WTC11 (cell line): ENCODE data around the gene LY6G6F. TPM values are rescaled to one million over a fixed set of nuclear protein-coding genes. Genes with fewer than 3 reads are reported as not detected.

Source experiments
- AR ChIP-seq: fragments of 250-450 bp; sonication (Bioruptor Pico); IDR thresholded peaks from 2 replicates; pipeline ENCODE4 v1.9.0; 2021; ENCODE audit warnings: mild to moderate bottlenecking
- CDX4 ChIP-seq: fragments of 250-450 bp; sonication (Bioruptor Pico); IDR thresholded peaks from 2 replicates; pipeline ENCODE4 v1.9.0; 2021; ENCODE audit warnings: moderate library complexity, mild to moderate bottlenecking, inconsistent platforms, borderline replicate concordance
- CREB1 ChIP-seq: sonication (generic); formaldehyde crosslinking; IDR thresholded peaks from 2 replicates; pipeline ENCODE4 v1.8.0; 2023; ENCODE audit warnings: mild to moderate bottlenecking, missing genetic modification reagents
- CREM ChIP-seq: sonication (generic); formaldehyde crosslinking; IDR thresholded peaks from 2 replicates; pipeline ENCODE4 v1.8.1; 2022; ENCODE audit warnings: mild to moderate bottlenecking, missing genetic modification reagents, moderate library complexity
- E2F4 ChIP-seq: sonication (generic); formaldehyde crosslinking; IDR thresholded peaks from 2 replicates; pipeline ENCODE4 v1.8.1; 2022; ENCODE audit warnings: low read depth, mild to moderate bottlenecking, moderate library complexity, missing genetic modification reagents, borderline replicate concordance
- EMX1 ChIP-seq: fragments of 250-450 bp; sonication (Bioruptor Pico); IDR thresholded peaks from 2 replicates; pipeline ENCODE4 v1.8.0; 2021; ENCODE audit warnings: mild to moderate bottlenecking
- ESRRA ChIP-seq: sonication (generic); formaldehyde crosslinking; IDR thresholded peaks from 2 replicates; pipeline ENCODE4 v1.8.1; 2022; ENCODE audit warnings: mild to moderate bottlenecking, missing genetic modification reagents, borderline replicate concordance
- FOXK1 ChIP-seq: sonication (generic); formaldehyde crosslinking; IDR thresholded peaks from 2 replicates; pipeline ENCODE4 v1.8.0; 2022; ENCODE audit warnings: mild to moderate bottlenecking, moderate library complexity, missing genetic modification reagents
- FOXP1 ChIP-seq: sonication (generic); formaldehyde crosslinking; IDR thresholded peaks from 2 replicates; pipeline ENCODE4 v1.8.0; 2022; ENCODE audit warnings: missing genetic modification reagents, mild to moderate bottlenecking, moderate library complexity, borderline replicate concordance
- FOXP4 ChIP-seq: sonication (generic); formaldehyde crosslinking; IDR thresholded peaks from 2 replicates; pipeline ENCODE4 v1.8.0; 2022; ENCODE audit warnings: mild to moderate bottlenecking, missing genetic modification reagents
- GRHL2 ChIP-seq: fragments of 250-450 bp; sonication (Bioruptor Pico); IDR thresholded peaks from 2 replicates; pipeline ENCODE4 v1.8.0; 2022; ENCODE audit warnings: mild to moderate bottlenecking, moderate library complexity; ENCODE audit not compliant: insufficient replicate concordance, severe bottlenecking
- IRF1 ChIP-seq: sonication (generic); formaldehyde crosslinking; IDR thresholded peaks from 2 replicates; pipeline ENCODE4 v1.8.0; 2023; ENCODE audit warnings: missing genetic modification reagents
- MAX ChIP-seq: sonication (generic); formaldehyde crosslinking; IDR thresholded peaks from 2 replicates; pipeline ENCODE4 v1.8.0; 2022; ENCODE audit warnings: mild to moderate bottlenecking, missing genetic modification reagents
- NR1H2 ChIP-seq: sonication (generic); formaldehyde crosslinking; IDR thresholded peaks from 2 replicates; pipeline ENCODE4 v1.9.0; 2021; ENCODE audit warnings: mild to moderate bottlenecking, moderate library complexity, missing genetic modification reagents
- PRRX2 ChIP-seq: fragments of 250-450 bp; sonication (Bioruptor Pico); IDR thresholded peaks from 2 replicates; pipeline ENCODE4 v1.8.0; 2021; ENCODE audit warnings: mild to moderate bottlenecking
- SP1 ChIP-seq: sonication (generic); formaldehyde crosslinking; conservative IDR thresholded peaks from 2 replicates; pipeline ENCODE4 v1.8.1; 2022; ENCODE audit warnings: missing genetic modification reagents
- TCF7 ChIP-seq: sonication (generic); formaldehyde crosslinking; IDR thresholded peaks from 2 replicates; pipeline ENCODE4 v1.8.0; 2022; ENCODE audit warnings: mild to moderate bottlenecking, low read depth, missing genetic modification reagents, moderate library complexity
- TEAD4 ChIP-seq: sonication (generic); formaldehyde crosslinking; IDR thresholded peaks from 2 replicates; pipeline ENCODE4 v1.8.0; 2022; ENCODE audit warnings: mild to moderate bottlenecking, missing genetic modification reagents
- USF1 ChIP-seq: sonication (generic); formaldehyde crosslinking; IDR thresholded peaks from 2 replicates; pipeline ENCODE4 v1.8.0; 2022; ENCODE audit warnings: mild to moderate bottlenecking, missing genetic modification reagents
- ZNF138 ChIP-seq: sonication (generic); formaldehyde crosslinking; conservative IDR thresholded peaks from 2 replicates; pipeline ENCODE4 v1.8.1; 2022; ENCODE audit warnings: mild to moderate bottlenecking, moderate library complexity, missing genetic modification reagents
- ZNF232 ChIP-seq: sonication (generic); formaldehyde crosslinking; IDR thresholded peaks from 2 replicates; pipeline ENCODE4 v1.8.0; 2022; ENCODE audit warnings: mild to moderate bottlenecking, missing genetic modification reagents
- ZNF263 ChIP-seq: sonication (generic); formaldehyde crosslinking; IDR thresholded peaks from 2 replicates; pipeline ENCODE4 v1.8.1; 2022; ENCODE audit warnings: low read depth, mild to moderate bottlenecking, moderate library complexity, missing genetic modification reagents
- ZNF532 ChIP-seq: fragments of 250-450 bp; sonication (Bioruptor Pico); IDR thresholded peaks from 2 replicates; pipeline ENCODE4 v1.9.0; 2021; ENCODE audit warnings: mild to moderate bottlenecking, borderline replicate concordance
- ZSCAN18 ChIP-seq: fragments of 250-450 bp; sonication (Bioruptor Pico); IDR thresholded peaks from 2 replicates; pipeline ENCODE4 v2.1.2; 2022; ENCODE audit warnings: mild to moderate bottlenecking, moderate library complexity
- total RNA-seq: library from RNA; stranded (reverse); gene quantifications from 3 replicates; pipeline ENCODE4 v1.2.3, GENCODE V29; 2021

Gene LY6G6F
- total RNA-seq, 1 experiment from 2014 or later: not detected

- TF ChIP-seq EMX1 (CRISPR knock-in tag) (no peak), ZNF138 (no peak), FOXP4 (peak; percentile 97), IRF1 (CRISPR knock-in tag) (peak; percentile 88; the same call in 1 of the 2 replicates), PRRX2 (CRISPR knock-in tag) (no peak), ZSCAN18 (no peak), ZNF232 (peak; percentile 98), TCF7 (CRISPR knock-in tag) (peak; percentile 85; the same call in 1 of the 2 replicates), FOXK1 (CRISPR knock-in tag) (peak; percentile 95), NR1H2 (CRISPR knock-in tag) (peak; percentile 84), E2F4 (CRISPR knock-in tag) (peak; percentile 96), AR (CRISPR knock-in tag) (no peak), CDX4 (CRISPR knock-in tag) (no peak), MAX (CRISPR knock-in tag) (peak; percentile 99), ZNF263 (CRISPR knock-in tag) (0 out of 2 replicates have a peak, but pooled peaks have one; percentile 35), TEAD4 (peak; percentile 89), USF1 (CRISPR knock-in tag) (peak; percentile 85), CREB1 (peak; percentile 93), ESRRA (CRISPR knock-in tag) (peak; percentile 92), CREM (CRISPR knock-in tag) (peak; percentile 87), FOXP1 (CRISPR knock-in tag) (peak; percentile 99), SP1 (CRISPR knock-in tag) (peak; percentile 93), ZNF532 (CRISPR knock-in tag) (no peak), GRHL2 (no peak)
Observed at GRCh38 chr6:31739639-31740396, 33.2 kb downstream of the LY6G6F start, which contains the start of gene MSH5 (continued).
